HG02973 (cell line): ENCODE results near the gene ADH4.
"Not testable (repeated sequence)": the region's sequence is repeated elsewhere in the genome, so short reads cannot be mapped to it uniquely, and the experiment has no call there.

Experiments used
- ATAC-seq: cut with Tn5 transposase; IDR thresholded peaks from one replicate; pipeline ENCODE4 v1.9.1; 2021; ENCODE audit warnings: moderate library complexity; ENCODE audit not compliant: unreplicated experiment

Gene ADH4

DNA sequence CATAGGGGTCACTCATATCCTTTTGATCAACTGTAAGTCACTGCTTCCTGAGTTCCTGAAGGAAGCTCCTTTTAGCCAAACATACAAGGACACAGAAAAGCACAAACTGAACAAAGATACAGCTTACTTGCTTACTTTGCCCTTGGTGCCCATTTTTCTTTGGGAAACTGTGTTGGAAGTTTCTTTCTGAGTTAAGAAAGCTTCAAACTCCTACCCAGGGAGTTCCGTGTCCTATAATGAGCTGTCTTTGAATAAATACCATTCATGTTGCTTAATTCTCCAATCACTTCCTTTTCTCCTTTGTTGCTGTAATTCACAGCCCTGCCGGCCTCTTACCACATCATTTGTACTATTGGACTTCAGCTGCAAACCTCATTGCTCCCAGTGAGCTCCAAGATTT is at the start of gene ADH4:
TSS of gene ADH4 (minus strand) at position 228 of the 400 bp plus-strand sequence. CDS start at position 153, 75 bp downstream.
- ATAC-seq = no peak

DNA sequence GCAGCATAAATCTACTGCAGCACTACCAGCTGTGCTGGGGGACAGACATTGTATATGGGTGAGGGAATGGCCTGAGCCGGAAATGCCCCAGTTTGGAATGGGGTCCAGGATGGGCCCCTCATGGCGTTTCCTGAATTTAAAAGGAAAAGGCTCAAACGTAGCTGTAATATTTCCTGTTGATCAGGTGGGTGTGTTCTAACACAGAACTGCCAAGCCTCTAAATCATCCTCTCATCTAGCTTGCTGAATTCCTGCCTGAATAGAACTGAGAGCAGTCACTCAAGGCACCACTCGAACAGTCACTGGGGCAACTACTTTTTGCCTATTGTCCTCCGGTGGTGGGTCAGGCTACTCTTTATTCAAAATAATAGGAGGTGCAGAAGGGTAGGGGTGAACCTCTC is 46.2 kb upstream of the ADH4 start:
- no peak for ATAC-seq

DNA sequence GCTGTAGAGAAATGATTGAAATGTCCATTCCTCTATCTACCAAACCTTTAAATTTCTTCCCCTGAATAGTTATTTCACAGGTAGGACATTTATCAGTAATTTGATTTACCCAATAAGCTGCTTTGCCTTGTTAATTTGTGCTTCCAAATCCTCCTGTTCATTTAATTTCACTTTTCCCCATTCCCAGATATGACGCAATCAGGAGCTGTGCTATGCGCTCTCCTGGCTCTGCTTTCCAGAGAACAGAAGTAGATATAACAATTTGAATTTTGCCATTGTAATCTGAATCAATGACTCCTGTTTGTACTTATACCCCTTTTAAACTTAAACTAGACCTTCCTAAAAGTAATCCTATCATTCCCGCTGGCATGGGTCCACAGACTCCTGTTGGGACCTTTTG is 45.8 kb upstream of the ADH4 start:
- ATAC-seq = not testable (repeated sequence)

DNA sequence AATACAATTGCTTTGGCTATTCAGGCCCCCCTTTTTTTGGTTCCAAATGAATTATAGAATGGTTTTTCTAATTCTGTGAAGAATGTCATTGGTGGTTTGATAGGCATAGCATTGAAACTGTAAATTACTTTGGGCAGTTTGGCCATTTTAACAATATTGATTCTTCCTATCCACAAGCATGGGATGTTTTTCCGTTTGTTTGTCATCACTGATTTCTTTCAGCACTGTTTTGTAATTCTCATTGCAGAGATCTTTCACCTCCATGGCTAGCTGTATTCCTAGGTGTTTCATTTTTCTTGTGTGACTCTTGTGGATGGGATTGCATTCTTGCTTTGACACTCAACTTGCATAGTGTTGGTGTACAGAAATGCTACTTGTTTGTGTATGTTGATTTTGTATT is 41.9 kb upstream of the ADH4 start:
- no peak for ATAC-seq

DNA sequence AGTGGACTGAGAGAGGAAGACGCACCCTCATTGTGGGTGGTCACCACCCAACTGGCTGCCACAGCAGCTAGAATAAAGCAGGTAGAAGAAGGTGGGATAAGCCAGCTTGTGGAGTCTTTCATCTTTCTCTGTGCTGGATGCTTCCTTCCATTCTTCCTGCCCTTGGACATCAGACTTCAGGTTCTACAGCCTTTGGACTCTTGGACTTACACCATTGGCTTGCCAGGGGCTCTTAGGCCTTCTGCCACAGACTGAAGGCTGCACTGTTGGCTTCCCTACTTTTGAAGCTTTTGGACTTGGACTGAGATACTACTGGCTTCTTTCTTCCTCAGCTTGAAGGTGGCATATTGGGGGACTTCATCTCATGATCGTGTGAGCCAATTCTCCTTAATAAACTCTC is 41.5 kb upstream of the ADH4 start:
- no peak for ATAC-seq

DNA sequence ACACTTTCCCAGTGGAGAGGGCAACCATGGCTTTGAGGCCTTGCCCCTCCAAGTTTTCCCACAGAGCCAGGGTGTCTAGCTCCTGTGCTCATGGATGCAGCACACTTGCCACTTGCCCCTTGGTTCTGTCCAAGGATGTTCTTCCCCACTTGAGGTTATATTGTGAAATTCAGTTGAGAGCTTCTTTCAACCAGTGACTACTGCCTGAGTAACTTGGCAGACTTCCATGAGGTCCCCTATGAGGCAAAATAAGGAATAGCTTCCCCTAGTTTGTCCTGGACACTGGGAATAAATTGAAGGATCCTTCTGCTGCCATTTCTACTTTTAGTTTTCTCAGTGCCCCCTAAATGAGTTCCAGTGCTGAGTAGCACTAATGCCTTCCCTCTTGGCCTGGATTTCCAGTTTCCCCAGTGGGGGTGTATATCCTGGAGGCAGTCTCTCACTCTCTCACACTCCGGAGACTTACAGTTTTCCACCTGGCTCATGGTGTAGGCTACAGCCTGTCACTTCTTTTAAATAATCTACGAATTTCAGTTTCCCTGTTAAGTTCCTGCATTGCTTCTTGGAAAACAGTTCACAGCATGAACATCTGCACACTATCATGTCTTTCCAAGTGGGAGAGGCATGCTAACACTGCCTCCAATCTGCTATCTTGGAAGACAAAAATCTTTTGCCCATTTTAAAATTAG is 36.4 kb upstream of the ADH4 start:
- no peak for ATAC-seq

DNA sequence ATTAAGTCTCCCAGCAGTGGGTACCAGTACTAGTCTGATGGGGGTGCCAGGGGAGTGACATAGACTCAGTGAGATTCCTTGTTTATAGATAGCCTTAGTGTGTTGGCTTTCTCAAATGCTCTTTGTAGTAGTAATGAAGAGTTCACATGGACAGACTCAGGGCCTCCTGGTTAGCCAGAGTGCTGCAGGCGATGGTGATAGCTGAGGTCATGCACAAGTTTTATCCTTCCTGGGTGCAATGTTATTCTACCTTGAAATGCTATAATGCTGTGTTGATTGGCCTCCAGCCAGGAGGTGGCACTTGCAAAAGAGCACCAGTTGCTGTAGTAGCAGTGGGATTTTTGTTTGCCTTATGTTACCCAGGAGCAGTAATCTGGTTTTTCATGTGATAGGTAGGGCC is 35.5 kb upstream of the ADH4 start:
- no peak for ATAC-seq

DNA sequence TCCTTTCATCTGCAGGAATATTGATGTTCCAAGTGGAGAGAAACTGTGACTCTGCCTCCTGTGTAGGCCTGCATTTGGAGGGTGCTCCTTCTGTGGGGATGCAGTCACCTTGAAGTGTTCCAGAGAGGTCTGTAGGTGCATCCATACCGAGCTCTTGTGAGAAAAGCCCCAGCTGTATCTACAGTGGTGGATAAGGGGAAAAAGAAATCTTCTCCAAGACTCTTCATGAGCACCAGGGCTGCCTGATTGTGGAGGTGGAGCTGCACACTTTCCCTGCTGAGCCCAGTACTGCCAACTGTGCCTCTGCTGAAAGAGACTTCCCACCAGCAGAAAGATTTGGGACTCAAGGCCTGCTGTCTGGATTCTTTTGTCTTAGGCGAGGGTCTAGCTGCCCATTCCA is 35.1 kb upstream of the ADH4 start:
- no peak for ATAC-seq

DNA sequence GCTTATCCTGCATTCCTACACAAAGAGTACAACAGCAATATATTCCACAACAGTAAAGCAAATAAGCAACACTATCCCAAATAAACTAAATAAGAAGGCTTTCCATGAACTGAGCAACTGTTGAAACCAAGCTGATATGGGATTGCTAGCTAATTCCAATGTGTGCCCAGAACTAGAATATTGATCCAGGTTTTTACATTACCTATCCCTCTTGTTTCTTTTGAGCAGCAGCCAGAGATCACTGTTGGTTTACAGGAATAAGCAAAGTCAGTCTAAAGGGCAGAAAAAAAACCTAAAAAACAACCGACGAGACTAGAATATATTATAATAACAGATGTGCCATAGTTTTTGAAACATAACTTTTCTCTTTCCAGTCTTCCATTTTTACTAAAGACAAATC is 22.4 kb upstream of the ADH4 start:
- ATAC-seq = no peak

DNA sequence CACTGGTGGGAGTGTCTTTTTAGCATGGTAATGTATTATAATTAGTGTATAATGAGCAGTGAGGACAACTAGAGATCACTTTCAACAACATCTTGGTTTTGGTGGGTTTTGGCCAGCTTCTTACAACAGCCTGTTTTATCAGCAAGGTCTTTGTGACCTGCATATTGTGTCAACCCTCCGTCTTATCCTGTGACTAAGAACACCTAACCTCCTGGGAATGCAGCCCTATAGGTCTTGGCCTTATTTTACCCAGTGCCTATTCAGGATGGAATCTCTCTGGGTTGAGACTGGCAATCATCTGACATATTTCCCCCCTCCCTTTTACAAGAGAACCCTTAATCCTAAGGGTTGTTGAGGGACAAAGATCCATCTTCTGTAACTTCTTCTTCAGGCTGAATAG is 21.9 kb upstream of the ADH4 start:
- no peak for ATAC-seq

DNA sequence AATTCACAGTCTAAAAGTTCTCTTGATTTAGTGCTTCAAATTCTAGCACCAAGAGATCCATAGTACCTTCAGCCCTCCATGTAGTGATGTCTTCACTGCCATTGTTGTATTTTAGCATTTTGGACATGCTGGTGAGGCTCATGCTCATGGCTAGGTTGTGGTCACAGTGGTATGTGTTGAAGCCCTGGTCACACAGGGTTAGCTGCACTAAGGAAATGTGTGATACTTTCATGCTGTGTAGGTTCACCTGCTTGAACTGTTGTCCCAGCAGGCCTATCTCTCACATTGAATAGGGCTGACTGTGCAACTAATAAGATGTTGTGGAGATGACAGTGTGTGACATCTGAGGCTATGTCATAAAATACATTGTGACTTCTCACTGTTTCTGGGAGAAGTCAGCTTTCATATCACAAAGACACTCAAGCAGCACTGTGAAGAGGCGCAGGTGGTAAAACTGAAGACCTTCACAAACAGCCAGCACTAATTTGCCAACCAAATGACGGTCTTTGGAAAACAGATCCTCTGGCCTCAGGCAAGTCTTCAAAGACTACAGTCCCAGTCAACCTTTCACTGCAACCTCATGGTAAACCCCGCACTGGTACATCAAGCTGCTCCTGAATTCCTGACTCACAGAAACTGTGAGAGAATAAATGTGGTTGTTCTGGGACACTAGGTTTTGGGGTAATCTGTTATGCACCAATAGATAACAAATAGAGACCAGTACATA is 17.4 kb upstream of the ADH4 start:
- ATAC-seq = no peak

DNA sequence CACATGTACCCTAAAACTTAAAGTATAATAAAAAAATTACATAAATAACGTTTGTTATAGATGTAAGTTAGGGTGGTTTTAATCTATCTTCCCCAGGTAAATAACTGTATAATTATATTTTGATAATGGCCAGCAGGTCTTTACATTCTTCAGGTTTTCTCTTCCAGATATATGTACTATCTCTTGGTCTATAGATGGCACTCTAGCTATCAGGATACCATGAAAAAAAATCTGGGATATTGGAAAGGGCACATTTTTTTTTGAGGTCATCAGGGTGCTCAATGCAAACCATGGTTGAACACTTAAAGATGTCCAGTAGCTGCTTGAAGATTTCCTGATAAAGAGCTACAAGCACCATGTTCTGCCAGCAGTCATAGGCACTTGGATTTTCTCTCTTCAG is 15.6 kb upstream of the ADH4 start:
- ATAC-seq = no peak

DNA sequence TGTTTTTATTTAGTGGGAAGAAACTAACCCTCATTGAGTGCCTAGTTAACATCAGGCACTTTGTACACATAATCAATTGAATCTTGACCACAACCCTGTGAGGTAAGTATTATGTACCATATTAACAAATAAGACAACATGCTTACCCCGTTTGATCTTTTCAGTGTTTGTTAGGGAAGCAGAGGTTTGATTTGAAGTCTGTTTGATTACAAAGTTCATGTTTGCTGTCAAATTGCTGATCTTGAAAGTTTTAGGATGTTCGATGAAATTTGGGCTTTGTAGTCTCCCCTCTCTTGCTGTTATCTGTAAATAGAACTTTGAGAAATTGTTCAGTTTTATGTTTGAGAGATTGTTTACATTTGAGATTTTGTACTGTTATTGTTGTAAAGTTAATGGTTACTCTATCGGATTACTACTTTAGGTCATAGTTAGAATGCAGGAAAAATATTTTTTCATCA is 13.4 kb upstream of the ADH4 start:
- ATAC-seq = no peak

DNA sequence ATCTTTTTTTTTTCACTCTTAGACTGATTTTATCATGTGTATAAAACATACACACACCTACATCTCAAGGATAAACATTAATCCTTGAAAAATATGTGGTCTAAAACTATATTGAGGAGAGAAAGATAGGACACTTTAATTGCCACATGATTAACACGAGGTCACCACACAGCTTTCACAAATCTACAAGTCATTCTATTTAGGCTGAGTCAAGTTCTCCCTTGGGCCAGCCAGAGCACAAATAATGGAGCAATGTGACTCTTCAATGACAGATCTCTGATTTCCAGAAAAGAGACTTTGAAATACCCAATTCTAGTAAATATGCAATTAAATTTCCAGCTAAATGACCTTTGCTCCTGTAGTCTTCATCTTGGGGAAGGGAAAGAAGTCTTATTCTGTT is 12.9 kb upstream of the ADH4 start:
- no peak for ATAC-seq

DNA sequence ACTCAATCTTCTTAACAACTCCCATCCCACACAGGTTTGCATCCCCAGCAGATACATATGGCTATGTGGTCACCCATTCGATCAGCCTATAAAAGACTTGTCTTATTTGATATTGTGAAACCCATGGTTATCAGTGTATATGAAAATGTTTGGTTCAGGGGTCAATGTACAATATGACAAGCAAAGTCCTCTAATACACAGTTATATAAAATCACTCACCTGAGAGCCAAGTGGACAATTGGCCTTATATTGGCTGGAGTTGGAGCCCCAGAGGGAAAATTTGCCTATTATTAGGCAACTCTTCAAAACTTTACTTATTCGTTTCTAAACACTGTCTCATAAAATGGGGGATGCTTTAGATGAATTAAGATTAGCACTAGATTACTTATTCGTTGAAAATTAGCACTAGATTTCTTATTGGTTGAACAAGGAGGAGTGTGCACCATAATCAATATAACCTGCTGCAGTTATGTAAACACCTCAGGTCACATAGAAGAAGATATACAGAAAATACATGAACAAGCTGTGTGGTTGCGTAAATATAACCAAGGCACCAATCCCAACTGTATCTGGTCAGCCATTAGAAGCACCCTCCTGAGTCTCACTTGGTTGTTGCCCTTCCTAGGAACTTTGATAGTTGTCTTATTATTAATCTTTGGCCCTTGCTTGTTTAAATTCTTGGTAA is 10.7 kb upstream of the ADH4 start:
- ATAC-seq = no peak

DNA sequence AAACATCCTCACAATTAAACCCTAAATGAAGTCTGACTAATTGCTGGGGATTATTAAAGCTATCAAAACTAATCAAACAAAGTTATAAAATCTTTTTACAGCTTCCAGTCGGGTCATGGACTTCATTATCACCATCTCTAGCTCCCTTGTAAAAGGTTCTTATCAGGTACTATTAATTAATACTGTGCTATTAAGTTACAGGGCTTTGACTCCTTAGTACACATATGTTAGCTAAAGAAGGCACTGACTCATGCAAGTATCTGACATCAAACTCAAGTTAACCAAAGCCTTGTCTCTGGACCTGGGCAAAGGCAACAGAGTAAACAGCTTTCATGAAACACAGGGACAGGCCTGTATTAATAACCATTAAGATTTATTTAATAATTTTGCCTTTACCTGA is 7.9 kb upstream of the ADH4 start:
- ATAC-seq = no peak

DNA sequence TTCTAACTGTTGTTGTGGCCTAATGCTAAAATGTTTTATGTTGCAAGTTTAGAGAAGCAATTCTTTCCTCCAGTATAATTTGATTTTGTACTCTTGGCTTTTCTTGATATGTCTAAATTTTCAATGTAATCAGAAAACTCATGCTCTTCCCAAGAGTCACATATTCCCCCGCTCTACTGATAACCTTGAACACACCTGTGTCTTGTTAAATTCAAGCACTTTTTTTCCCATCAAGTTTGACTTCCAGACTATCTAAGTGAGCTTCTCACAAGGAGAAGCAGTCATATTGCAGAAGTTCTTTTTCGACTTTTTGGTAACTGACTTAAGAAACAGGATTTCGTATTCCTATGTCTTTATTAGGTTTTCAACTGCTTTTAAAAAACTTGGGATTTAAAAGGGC is 7.4 kb upstream of the ADH4 start:
- ATAC-seq = no peak

DNA sequence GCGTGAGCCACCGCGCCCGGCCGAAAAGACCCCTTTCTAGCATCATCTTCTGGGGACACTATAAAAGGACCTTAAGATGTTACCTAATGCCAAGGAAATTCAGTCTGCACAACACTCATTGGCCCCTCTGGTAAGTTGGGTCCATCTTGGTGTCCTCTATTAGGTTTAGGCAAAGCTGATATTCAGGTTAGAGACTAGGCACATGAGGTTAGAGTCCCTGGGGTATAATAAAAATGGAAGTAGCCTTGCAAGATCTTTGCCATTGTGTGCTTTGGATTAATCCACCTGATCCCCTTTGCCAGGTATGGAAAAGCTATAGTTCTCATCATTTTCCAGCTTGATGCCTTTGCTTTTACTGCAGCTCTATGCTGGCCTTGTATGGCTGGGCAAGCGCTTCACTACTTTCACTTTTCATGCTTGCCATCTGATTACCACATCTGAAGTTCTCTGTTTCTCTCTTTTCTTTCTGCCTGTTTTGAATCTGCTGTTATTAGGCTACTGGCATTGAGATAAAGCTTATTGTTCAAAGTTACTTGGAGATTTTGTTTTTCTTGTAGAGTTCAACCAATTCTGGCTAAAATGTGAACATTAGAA is 5.4 kb upstream of the ADH4 start:
- no peak for ATAC-seq

DNA sequence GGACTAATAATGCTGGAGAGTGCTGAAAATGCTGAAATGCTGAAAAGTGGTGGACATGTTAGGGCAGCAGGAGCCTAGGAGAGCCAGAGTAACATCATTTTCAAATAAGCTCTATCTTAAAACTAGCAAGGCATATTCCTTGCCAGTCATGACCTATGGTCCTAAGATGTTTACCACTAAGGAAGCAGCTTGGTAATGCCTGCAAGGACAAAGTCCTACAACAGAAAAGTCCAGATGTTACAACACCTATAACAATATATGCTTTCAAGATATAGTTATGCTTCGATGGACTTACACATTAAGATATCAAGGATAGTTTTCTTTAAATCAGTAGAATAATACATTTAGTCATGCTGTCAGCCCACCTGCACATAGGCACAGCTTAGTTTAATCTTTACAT is 4.5 kb upstream of the ADH4 start:
- ATAC-seq = no peak

DNA sequence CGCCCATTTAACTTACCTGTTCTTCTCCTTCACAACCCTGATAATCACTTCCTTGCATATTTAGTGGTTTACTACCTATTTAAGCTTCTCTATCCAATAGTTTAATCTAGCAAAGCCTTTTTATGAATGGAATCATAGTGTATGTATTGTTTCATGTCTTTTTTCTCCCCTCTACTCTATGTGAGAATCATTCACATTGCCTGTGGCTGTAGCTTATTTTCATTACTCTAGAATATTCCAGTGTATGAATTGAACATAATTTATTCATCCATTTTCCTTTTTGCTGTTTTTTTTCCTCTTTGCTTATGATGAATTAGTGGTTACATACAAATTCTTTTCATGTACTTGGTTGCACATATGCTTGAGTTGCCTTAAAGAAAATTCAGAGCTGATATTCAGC is 490 bp upstream of the ADH4 start:
- no peak for ATAC-seq

DNA sequence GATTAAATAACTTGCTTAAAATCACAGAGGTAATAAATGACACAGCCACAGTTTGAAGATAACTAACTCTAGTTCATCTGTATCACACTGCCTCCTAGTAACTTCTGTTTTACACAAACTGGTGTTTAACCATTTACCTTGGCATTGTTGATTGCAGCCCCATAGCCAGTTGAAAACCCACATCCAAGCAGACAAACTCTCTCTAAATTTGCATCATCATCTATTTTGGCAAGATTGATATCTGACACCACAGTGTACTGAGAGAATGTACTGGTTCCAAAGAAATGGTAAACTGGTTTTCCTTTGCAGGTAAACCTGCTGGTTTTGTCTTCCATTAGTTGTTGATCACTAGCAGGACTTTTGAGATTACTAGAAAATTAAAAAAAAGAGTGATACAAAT is 7.8 kb downstream of the ADH4 start:
- ATAC-seq = no peak
